ENCODE data around the gene FOXRED2.
A peak's percentile ranks its signal among the peaks of the same experiment; 100 is the strongest.

Gene FOXRED2

DNA sequence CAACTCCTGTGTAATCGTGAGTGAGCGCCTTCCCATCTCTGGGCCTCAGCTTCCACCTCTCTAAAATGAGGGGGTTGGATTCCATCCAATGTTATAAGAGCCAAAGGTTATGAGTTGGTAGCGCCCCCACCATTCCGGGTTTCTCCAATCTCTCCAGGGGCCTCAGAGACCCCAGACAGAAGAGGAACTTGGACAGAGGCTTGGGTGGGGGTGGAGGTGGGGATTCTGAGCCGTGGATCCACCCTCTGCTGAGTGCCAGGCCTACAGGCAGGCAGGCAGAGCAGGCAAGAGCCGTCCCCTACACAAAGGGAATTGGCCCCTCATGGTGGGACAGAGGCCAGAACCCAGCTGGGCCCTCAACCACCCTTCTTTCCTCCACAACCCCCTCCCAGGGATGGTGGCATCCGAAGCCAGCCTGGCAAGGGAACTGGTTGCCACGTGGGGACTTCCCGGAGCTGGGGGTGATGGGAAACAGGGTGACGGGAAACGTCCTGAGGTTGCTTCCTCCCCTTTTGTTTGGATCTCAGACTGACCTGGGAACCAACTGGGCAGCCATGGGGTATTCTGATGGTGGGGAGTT, 57.2 kb downstream of the FOXRED2 start:
- DNase-seq (no peak), ATAC-seq (no peak)

DNA sequence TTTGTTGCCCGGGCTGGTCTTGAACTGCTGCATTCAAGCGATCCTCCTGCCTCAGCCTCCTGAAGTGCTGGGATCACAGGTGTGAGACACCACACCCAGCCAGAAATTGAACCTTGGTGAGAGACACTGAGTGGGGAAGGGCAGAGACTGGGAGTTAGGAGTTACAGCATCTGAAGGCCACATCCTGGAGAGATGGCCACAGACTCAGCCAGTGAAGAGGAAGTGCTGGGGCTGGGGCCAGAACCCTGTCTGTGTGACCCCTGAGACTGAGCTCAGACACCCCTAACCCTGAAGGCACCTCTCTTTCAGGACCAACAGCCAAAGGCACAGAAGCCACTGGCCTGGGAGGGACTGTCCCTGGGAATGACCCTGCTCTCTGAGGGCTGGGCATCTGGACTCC, 59.2 kb downstream of the FOXRED2 start:
- DNase-seq (no peak), ATAC-seq (no peak)

DNA sequence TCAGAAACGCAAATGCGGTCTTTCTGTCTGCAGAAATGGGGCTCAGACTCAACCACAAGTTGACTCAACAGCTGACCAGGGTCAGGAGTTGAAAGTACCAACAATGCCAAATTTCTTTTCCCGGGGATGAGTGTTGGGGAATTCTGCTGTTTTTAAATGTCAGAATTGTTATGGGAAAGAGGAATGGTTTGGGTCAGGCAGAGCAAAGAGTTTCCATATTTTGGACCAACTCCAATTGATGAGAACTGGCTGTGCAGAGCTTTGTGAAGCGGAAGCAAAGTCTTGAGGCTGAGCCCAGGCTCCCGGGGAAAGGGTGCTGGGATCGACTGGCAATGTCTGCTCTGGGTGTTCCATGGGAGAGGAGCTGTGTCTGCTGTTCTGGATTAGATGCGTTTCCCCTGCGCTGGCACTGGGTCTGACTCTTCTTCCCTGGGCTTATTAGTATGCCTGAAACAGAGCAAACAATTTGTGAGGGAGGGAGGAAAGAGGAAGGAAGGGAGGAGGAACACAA, 61.6 kb downstream of the FOXRED2 start:
- no peak for DNase-seq
- ATAC-seq: no peak

DNA sequence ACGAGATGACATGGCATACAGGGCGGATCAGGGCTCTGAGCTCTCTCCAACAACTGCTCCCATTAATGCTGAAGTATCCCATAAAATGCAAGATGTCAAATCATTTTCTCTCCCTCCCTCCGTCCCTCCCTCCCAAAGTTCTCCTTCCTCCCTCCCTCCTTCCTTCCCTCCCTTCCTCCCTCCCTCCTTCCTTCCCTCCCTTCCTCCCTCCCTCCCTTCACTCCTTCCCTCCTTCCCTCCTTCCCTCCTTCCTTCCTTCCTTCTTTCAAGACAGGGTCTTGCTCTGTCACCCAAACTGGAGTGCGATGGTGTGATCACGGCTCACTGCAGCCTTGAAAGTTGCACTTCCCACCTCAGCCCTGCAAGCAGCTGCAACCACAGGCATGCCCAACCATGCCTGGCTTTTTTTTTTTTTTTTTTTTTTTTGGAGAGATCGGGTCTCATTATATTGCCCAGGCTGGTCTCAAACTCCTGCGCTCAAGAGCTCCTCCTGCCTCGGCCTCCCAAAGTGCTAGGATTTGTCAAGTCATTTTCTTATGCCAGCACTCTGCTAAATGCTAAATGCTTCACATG, 63.6 kb downstream of the FOXRED2 start:
- DNase-seq (no peak), ATAC-seq (no peak)

DNA sequence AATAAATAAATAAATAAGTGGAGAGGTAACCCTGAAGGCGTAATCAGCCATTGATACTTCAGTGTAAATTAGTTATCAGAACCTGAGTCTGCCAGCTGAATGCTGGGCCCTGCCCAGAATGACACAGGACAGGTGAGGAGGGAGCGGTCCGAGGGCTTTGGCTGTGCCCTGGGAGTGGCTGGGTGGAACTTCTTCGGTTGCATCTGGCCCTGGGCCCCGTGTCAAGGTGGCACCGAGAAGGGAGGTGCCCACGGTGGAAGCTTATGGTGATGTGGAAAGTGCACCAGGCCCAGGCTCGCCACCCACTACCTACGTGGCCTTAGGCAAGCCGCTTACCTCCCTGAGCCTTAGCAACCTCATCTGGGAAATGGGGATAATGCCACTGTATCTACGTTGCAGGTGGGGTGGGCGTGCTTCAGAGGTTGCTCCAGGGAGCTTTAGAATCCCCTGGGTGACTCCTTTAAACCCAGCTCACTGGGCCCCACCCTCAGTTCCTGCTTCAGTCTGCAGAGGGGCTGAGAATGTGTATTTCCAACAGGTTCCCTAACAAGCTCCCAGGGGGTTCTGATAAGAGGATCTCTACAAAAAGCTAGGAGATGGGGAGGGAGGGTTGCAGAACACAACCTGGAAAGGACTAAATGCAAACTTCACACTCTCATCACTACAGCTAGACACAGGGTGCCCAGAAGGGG, 64.2 kb downstream of the FOXRED2 start:
- ATAC-seq (no peak), DNase-seq (no peak)

DNA sequence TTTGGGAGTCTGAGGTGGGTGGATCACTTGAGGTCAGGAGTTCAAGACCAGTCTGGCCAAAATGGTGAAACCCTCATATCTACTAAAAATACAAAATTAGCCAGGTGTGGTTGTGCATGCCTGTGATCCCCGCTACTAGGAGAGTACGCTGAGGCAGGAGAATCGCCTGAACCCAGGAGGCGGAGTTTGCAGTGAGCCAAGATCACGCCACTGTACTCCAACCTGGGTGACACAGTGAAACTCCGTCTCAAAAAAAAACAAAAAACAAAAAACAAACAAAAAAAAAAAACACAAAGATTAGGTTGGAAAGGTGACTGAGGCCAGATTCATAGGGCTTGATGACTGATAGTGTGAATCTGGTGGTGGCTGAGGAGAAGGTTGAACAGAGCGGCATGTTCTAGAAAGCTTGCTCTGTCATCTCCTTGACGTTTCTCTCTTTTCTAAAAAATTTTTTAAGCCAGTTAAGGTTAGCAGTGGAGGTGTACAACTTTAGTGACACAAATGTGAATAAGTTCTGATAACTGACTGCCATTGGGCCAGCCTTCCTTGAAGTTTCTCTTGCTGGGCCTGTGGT, 66.3 kb downstream of the FOXRED2 start:
- ATAC-seq (no peak), DNase-seq (no peak)

DNA sequence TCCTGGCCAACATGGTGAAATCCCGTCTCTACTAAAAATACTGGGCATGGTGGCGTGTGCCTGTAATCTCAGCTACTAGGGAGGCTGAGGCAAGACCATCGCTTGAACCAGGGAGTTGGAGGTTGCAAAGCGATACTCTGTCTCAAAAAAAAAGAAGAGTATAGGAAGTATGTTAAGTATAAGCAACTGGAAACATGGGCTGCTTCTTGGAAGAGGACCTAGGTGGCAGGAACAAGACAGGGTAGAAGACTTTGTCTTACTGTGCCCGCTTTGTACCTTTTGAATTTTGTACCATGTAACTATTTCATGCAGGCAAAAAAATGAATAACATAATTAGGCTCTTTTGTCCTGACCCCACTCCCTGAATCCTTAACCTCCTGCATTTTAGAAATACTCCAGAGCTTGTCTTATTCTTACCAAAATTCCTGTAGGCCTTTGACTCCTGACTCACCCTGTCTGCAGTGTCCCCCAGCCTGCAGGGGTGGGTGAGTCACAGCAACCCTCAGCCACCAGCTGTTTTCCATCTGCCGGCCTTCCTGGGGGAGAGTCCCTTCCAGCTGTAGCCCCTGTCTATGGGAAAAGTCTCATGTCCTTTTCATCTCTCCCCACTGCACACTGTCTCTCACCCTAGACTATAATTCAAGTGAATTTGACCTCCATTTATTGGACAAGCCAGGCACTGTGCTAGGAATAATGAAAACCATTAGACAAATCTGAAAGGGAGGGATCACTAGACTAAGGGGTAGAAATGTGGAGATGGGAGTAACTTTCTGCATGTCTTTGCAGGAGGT, 67.2 kb downstream of the FOXRED2 start:
- ATAC-seq (peak; percentile 58), DNase-seq (peak; percentile 69)

Data from stimulated activated naive CD8-positive, alpha-beta T cell treated with anti-CD3 and anti-CD28 coated beads, Interleukin-15, Interleukin-2, amounts not matched to agents 100 U/mL and 50 U/mL, for 24 hours (primary cell).